Suprapubic skin (tissue), 4 donors: ENCODE data around the gene DMRTC2.

Experiments
- EP300 ChIP-seq: sonication (generic); formaldehyde crosslinking; IDR thresholded peaks from one replicate; pipeline ENCODE4 v1.6.1; 2017; ENCODE audit warnings: antibody characterized with exemption
- POLR2A ChIP-seq, 2 donors: fragments of 450-650 bp; IDR thresholded peaks; one replicate each; pipeline ENCODE4 v1.6.1; 2017; ENCODE audit warnings: antibody characterized with exemption in 2 of 2, mild to moderate bottlenecking in 2 of 2, moderate library complexity in 2 of 2
- POLR2AphosphoS5 ChIP-seq, 3 donors: sonication (generic); formaldehyde crosslinking; IDR thresholded peaks; one replicate each; pipeline ENCODE4 v1.6.1; 2017; ENCODE audit warnings: antibody characterized with exemption in 3 of 3
- TF ChIP-seq, protein P1 (sequence below), 2 donors: fragments of 200-600 bp in 1 of 2; fragments of 450-650 bp in 1 of 2; sonication (generic) in 1 of 2; IDR thresholded peaks; one replicate each; pipeline ENCODE4 v1.5.1; 2016 to 2019; ENCODE audit warnings: antibody characterized with exemption in 2 of 2, mild to moderate bottlenecking in 1 of 2, moderate library complexity in 1 of 2

DNA sequence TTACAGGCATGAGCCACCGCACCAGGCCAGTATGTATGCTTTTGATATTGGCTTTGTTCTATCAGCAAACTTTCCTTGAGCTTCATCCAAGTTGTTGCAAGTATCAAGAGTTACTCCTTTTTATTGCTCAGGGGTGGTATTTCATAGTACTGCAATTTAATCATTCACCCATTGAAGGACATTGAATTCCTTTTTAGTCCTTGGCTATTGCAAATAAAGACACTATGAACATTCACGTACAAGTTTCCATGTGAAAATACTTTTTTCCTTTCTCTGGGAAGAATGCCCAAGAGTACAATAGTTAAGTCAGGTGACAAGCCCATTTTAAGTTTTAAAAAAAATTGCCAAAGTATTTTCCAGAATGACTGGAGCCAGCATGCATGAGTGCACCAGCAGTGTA, 28.1 kb upstream of the DMRTC2 start:
- TF ChIP-seq, protein P1, sequence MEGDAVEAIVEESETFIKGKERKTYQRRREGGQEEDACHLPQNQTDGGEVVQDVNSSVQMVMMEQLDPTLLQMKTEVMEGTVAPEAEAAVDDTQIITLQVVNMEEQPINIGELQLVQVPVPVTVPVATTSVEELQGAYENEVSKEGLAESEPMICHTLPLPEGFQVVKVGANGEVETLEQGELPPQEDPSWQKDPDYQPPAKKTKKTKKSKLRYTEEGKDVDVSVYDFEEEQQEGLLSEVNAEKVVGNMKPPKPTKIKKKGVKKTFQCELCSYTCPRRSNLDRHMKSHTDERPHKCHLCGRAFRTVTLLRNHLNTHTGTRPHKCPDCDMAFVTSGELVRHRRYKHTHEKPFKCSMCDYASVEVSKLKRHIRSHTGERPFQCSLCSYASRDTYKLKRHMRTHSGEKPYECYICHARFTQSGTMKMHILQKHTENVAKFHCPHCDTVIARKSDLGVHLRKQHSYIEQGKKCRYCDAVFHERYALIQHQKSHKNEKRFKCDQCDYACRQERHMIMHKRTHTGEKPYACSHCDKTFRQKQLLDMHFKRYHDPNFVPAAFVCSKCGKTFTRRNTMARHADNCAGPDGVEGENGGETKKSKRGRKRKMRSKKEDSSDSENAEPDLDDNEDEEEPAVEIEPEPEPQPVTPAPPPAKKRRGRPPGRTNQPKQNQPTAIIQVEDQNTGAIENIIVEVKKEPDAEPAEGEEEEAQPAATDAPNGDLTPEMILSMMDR (IDR thresholded peaks at IDR 0.05), result no peak
- TF ChIP-seq POLR2AphosphoS5 (IDR thresholded peaks at IDR 0.05), result no peak
- TF ChIP-seq EP300, result no peak
- no peak for TF ChIP-seq POLR2A (IDR thresholded peaks at IDR 0.05)
